HFFc6 (cell line): ENCODE results near the gene CLEC14A. TPM values are rescaled to one million over a fixed set of nuclear protein-coding genes. Genes with fewer than 3 reads are reported as not detected.

Experiments used
- DNase-seq: peaks from one replicate; pipeline ENCODE4 v3.0.0-alpha.2; 2018
- H3K27ac Mint-ChIP-seq: 2 replicates; pipeline ENCODE4 v1.8.0; 2020; ENCODE audit warnings: mild to moderate bottlenecking, mixed read lengths
- H3K27me3 Mint-ChIP-seq: 2 replicates; pipeline ENCODE4 v1.8.0; 2021; ENCODE audit warnings: mild to moderate bottlenecking, moderate library complexity, mixed read lengths; ENCODE audit not compliant: insufficient read depth
- H3K36me3 Mint-ChIP-seq: 2 replicates; pipeline ENCODE4 v1.8.0; 2021; ENCODE audit warnings: low read depth, mixed read lengths
- H3K4me1 Mint-ChIP-seq: 2 replicates; pipeline ENCODE4 v1.8.0; 2020; ENCODE audit warnings: low read depth, mixed read lengths
- H3K4me3 Mint-ChIP-seq: 2 replicates; pipeline ENCODE4 v1.8.0; 2020; ENCODE audit warnings: mild to moderate bottlenecking, moderate library complexity, mixed read lengths
- H3K9me3 Mint-ChIP-seq: 2 replicates; pipeline ENCODE4 v1.8.0; 2020; ENCODE audit warnings: mild to moderate bottlenecking, mixed read lengths
- CTCF ChIP-seq: fragments of 200-600 bp; sonication (generic); IDR thresholded peaks from 2 replicates; pipeline ENCODE4 v1.5.0; 2021; ENCODE audit warnings: antibody characterized with exemption, mild to moderate bottlenecking
- total RNA-seq, 6 experiments: library from RNA; stranded (reverse); fragmentation: NEBNext Ultra II Directional; extraction: Animal tissue kit (Norgen Biotek cat#: 25700); gene quantifications; 2 replicates in 1 of 6; 3 replicates in 5 of 6; pipeline ENCODE4 v1.2.3, GENCODE V29; 2021

The CLEC14A gene
- total RNA-seq, 6 experiments from 2014 or later: 0.08 to 0.12 TPM; not detected in 4

GRCh38 chr14:38212111-38212510 lies 43.8 kb downstream of the CLEC14A start:
- H3K36me3 Mint-ChIP-seq: peaks cover 52% of the 10 kb centered on the region
- no peak for TF ChIP-seq CTCF
- H3K27ac Mint-ChIP-seq: peak overlapping the region; percentile 98
- DNase-seq: no peak
- H3K4me3 Mint-ChIP-seq: peak overlapping the region; percentile 98
- H3K4me1 Mint-ChIP-seq: peaks cover 60% of the 10 kb centered on the region
- peaks cover 5% of the 10 kb centered on the region for H3K27me3 Mint-ChIP-seq
- no peaks in the 10 kb centered on the region for H3K9me3 Mint-ChIP-seq

GRCh38 chr14:38211255-38211735 lies 44.6 kb downstream of the CLEC14A start:
- Mint-ChIP-seq H3K4me3 (peak overlapping the region; percentile 98), H3K36me3 (peaks cover 59% of the 10 kb centered on the region), H3K4me1 (peaks cover 60% of the 10 kb centered on the region), H3K27me3 (peaks cover 5% of the 10 kb centered on the region), H3K27ac (peak overlapping the region; percentile 98), H3K9me3 (no peaks in the 10 kb centered on the region; the same call in 1 of the 2 replicates)
- DNase-seq: no peak
- TF ChIP-seq CTCF: 0 out of 2 replicates have a peak, but pooled peaks have one; percentile 9

GRCh38 chr14:38210587-38211216 lies 45.2 kb downstream of the CLEC14A start:
- peaks cover 4% of the 10 kb centered on the region for H3K9me3 Mint-ChIP-seq
- TF ChIP-seq CTCF: peak; percentile 68
- H3K4me3 Mint-ChIP-seq: peak overlapping the region; percentile 98
- peak; percentile 43 for DNase-seq
- peaks cover 63% of the 10 kb centered on the region for H3K36me3 Mint-ChIP-seq
- H3K27me3 Mint-ChIP-seq: peaks cover 5% of the 10 kb centered on the region
- H3K4me1 Mint-ChIP-seq: peaks cover 61% of the 10 kb centered on the region
- peak overlapping the region; percentile 98 for H3K27ac Mint-ChIP-seq

GRCh38 chr14:38209572-38210557 lies 46.0 kb downstream of the CLEC14A start:
- peaks cover 61% of the 10 kb centered on the region for H3K4me1 Mint-ChIP-seq
- TF ChIP-seq CTCF: no peak
- H3K4me3 Mint-ChIP-seq: peak overlapping the region; percentile 98
- peak; percentile 94 for DNase-seq
- peaks cover 5% of the 10 kb centered on the region for H3K27me3 Mint-ChIP-seq
- peak overlapping the region; percentile 98 for H3K27ac Mint-ChIP-seq
- H3K36me3 Mint-ChIP-seq: peaks cover 63% of the 10 kb centered on the region
- peaks cover 4% of the 10 kb centered on the region for H3K9me3 Mint-ChIP-seq

- Mint-ChIP-seq H3K36me3 (peaks cover 57% of the 10 kb centered on the region), H3K9me3 (peaks cover 4% of the 10 kb centered on the region), H3K4me3 (peak overlapping the region; percentile 98), H3K27me3 (peaks cover 5% of the 10 kb centered on the region), H3K27ac (peak overlapping the region; percentile 98), H3K4me1 (peaks cover 61% of the 10 kb centered on the region)
- TF ChIP-seq CTCF: peak; percentile 68
- peak; percentile 92 for DNase-seq
These were observed 47.0 kb downstream of the CLEC14A start for GRCh38 chr14:38208618-38209562.
